OCI-LY3 (cell line): ENCODE data around the gene ABHD15.

Experiments
- EZH2phosphoT487 ChIP-seq: fragments of 200-600 bp; shearing (Covaris generic); IDR thresholded peaks from 2 replicates; pipeline ENCODE4 v1.6.1; 2018; ENCODE audit warnings: antibody characterized with exemption, mixed run types, low read depth
- TF ChIP-seq, protein P1 (sequence below): fragments of 200-600, 300-600 bp; sonication (generic); IDR thresholded peaks from 2 replicates; pipeline ENCODE4 v1.5.1; 2014; ENCODE audit warnings: antibody characterized with exemption, low read length, low read depth

DNA sequence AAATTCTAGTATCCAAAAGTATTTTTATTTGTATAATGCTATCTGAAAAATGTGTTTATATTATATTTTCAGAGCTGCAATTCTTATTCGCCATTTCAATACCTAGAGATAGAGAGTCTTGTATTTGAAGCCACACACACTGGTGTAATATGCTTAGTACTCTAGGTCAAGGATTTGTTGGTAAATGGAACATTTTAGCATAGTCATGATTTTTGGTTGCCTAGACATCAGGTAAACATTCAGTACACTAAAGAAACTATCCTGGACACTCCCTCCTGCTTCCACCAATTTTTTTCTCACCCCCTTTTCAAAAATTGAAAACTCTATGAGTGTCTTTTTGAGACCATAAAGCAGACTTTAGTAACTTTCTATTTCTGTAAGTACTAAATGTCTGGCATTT is 20.8 kb downstream of the ABHD15 start:
- TF ChIP-seq, protein P1, sequence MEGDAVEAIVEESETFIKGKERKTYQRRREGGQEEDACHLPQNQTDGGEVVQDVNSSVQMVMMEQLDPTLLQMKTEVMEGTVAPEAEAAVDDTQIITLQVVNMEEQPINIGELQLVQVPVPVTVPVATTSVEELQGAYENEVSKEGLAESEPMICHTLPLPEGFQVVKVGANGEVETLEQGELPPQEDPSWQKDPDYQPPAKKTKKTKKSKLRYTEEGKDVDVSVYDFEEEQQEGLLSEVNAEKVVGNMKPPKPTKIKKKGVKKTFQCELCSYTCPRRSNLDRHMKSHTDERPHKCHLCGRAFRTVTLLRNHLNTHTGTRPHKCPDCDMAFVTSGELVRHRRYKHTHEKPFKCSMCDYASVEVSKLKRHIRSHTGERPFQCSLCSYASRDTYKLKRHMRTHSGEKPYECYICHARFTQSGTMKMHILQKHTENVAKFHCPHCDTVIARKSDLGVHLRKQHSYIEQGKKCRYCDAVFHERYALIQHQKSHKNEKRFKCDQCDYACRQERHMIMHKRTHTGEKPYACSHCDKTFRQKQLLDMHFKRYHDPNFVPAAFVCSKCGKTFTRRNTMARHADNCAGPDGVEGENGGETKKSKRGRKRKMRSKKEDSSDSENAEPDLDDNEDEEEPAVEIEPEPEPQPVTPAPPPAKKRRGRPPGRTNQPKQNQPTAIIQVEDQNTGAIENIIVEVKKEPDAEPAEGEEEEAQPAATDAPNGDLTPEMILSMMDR = no peak
- TF ChIP-seq EZH2phosphoT487 = no peak
